Ascending aorta (tissue), 2 donors: ENCODE data around the gene ANKRD44. TPM values are rescaled to one million over a fixed set of nuclear protein-coding genes. Genes with fewer than 3 reads are reported as not detected.

Source experiments
- DNase-seq, 2 donors: peaks; one replicate each; pipeline ENCODE4 v3.0.0-alpha.2; 2019; ENCODE audit warnings: low spot score in 2 of 2
- H3K27ac ChIP-seq, 2 donors: fragments of 200-600 bp; sonication (generic); one replicate each; pipeline ENCODE4 v1.5.1; 2016 to 2017; ENCODE audit warnings: mild to moderate bottlenecking in 1 of 2
- H3K27me3 ChIP-seq: fragments of 200-600 bp; sonication (generic); one replicate; pipeline ENCODE4 v1.5.1; 2017
- H3K36me3 ChIP-seq, 2 donors: fragments of 200-600 bp; sonication (generic); one replicate each; pipeline ENCODE4 v1.5.1; 2016
- H3K4me1 ChIP-seq, 2 donors: fragments of 200-600 bp; sonication (generic); one replicate each; pipeline ENCODE4 v1.5.1; 2016 to 2017; ENCODE audit warnings: mild to moderate bottlenecking in 1 of 2
- H3K4me3 ChIP-seq, 2 donors: fragments of 200-600 bp; sonication (generic); one replicate each; pipeline ENCODE4 v1.5.1; 2016 to 2017; ENCODE audit warnings: mild to moderate bottlenecking in 1 of 2
- H3K9me3 ChIP-seq, 2 donors: fragments of 200-600 bp; sonication (generic); one replicate each; pipeline ENCODE4 v1.5.1; 2016
- intact Hi-C: fragments of 100-400 bp; cut with DNase I; formaldehyde crosslinking; loops from one replicate; pipeline ENCODE4 v1.15.1; 2023
- total RNA-seq: library from RNA; depleted of rRNA; stranded (reverse); fragments of >200 nt; gene quantifications from one replicate; pipeline ENCODE4 v1.1.0, GENCODE V29; 2016
- TF ChIP-seq, protein P1 (sequence below), 3 experiments: fragments of 200-600 bp in 2 of 3; fragments of 450-650 bp in 1 of 3; sonication (generic) in 2 of 3; IDR thresholded peaks; one replicate each; pipeline ENCODE4 v1.5.1; 2016 to 2019; ENCODE audit warnings: antibody characterized with exemption in 3 of 3, mild to moderate bottlenecking in 1 of 3, moderate library complexity in 1 of 3

Gene ANKRD44
- total RNA-seq, 1 donor from 2014 or later = 66.3 TPM

DNA sequence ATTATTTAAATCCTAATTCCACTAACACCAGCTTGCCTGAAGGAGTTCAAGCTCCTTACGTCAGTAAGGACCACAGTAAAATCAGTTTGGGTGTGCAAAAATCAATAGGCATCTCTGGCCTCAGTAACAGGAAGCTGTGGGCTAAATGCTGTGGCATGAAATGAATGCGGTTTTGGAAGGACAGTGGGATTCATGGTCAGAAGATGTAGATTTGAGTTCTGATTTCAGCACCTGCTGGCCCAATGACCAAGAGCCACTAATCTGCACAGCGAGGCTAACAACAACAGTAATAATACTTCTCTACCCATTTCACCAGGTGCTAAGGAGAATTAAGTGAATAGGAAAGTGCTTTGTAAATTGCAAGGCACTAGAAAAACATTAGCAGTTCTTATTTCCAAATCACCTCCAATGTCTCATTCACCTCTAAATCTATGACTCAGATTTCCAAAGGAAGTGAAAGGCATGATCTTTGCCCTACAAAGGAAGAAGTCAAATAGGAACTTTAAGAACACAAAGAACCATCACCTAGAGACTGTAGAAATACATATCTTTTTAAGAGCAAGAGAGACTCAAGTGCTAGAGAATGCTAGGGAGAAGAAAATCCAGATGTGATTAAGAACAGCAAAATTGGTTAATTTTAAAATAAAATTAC is 172.6 kb downstream of the ANKRD44 start:
- TF ChIP-seq, protein P1, sequence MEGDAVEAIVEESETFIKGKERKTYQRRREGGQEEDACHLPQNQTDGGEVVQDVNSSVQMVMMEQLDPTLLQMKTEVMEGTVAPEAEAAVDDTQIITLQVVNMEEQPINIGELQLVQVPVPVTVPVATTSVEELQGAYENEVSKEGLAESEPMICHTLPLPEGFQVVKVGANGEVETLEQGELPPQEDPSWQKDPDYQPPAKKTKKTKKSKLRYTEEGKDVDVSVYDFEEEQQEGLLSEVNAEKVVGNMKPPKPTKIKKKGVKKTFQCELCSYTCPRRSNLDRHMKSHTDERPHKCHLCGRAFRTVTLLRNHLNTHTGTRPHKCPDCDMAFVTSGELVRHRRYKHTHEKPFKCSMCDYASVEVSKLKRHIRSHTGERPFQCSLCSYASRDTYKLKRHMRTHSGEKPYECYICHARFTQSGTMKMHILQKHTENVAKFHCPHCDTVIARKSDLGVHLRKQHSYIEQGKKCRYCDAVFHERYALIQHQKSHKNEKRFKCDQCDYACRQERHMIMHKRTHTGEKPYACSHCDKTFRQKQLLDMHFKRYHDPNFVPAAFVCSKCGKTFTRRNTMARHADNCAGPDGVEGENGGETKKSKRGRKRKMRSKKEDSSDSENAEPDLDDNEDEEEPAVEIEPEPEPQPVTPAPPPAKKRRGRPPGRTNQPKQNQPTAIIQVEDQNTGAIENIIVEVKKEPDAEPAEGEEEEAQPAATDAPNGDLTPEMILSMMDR (IDR thresholded peaks at IDR 0.05) = no peak
- Histone ChIP-seq H3K27me3 (no peaks in the 10 kb centered on the region), H3K36me3 (peaks cover 0 to 4% of the 10 kb centered on the region in 2 donors), H3K4me1 (peaks cover 2 to 19% of the 10 kb centered on the region in 2 donors), H3K27ac (peak overlapping the region in 1 of 2 donors; percentile 14), H3K4me3 (no peak overlapping the region), H3K9me3 (no peaks in the 10 kb centered on the region)
- intact Hi-C loops = no loop called here
- no peak for DNase-seq

DNA sequence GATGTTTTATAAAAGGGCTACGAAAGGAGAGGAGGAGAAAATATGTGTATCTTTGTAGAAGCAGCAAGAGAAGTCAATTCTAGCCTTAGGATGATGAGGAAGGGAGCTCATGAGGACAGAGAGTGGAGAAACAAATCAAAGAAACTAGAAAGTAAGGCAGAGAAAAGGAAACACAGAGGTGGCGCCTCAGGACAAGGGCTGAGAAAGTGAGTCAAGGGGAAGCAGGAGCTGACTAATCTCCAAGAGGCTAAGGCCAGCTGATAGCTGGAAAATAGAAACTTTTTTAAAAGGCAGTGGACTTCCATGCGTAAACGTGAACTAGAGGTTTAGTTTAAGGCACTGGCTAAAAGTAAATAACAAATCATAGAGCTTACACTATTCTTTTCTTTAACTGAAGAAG is 173.3 kb downstream of the ANKRD44 start:
- intact Hi-C loops = no loop called here
- TF ChIP-seq, protein P1 (IDR thresholded peaks at IDR 0.05) = peak in 1 of 3 experiments; percentile 23
- no peak overlapping the region for H3K4me3 ChIP-seq
- peaks cover 2 to 19% of the 10 kb centered on the region in 2 donors for H3K4me1 ChIP-seq
- no peaks in the 10 kb centered on the region for H3K9me3 ChIP-seq
- H3K36me3 ChIP-seq = peaks cover 0 to 4% of the 10 kb centered on the region in 2 donors
- DNase-seq = no peak
- peak overlapping the region in 1 of 2 donors; percentile 14 for H3K27ac ChIP-seq
- H3K27me3 ChIP-seq = no peaks in the 10 kb centered on the region

GRCh38 chr2:197136452-197136851 is 174.1 kb downstream of the ANKRD44 start:
- H3K27me3 ChIP-seq = no peaks in the 10 kb centered on the region
- TF ChIP-seq, protein P1 (IDR thresholded peaks at IDR 0.05) = no peak
- H3K4me3 ChIP-seq = no peak overlapping the region
- no peak for DNase-seq
- intact Hi-C loops = no loop called here
- H3K36me3 ChIP-seq = peaks cover 0 to 4% of the 10 kb centered on the region in 2 donors
- H3K27ac ChIP-seq = peak overlapping the region in 1 of 2 donors; percentile 14
- H3K9me3 ChIP-seq = no peaks in the 10 kb centered on the region
- peaks cover 2 to 25% of the 10 kb centered on the region in 2 donors for H3K4me1 ChIP-seq

DNA sequence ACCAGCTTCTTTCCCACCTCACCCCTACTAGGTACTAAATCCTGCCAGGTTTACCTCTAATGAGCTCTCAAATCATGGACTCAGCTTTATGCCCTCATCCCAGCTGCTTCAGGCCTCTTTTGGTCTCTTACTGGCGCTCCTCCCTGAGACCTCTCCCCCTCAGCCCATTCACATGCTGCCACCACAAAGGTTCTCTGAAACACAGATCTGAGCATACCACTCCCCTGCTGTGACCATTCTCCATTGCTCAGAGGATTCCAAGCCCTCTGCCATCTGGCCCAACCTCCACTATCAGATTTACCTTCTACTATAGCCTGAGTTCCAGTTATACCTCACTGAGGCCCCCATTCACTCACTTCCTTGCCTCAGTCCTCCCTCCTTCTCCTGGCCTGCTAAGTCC is 174.8 kb downstream of the ANKRD44 start:
- Histone ChIP-seq H3K4me3 (no peak overlapping the region), H3K27ac (no peak overlapping the region), H3K27me3 (no peaks in the 10 kb centered on the region), H3K4me1 (peaks cover 2 to 25% of the 10 kb centered on the region in 2 donors), H3K9me3 (no peaks in the 10 kb centered on the region), H3K36me3 (peaks cover 0 to 4% of the 10 kb centered on the region in 2 donors)
- intact Hi-C loops = no loop called here
- TF ChIP-seq, protein P1 (IDR thresholded peaks at IDR 0.05) = no peak
- no peak for DNase-seq

DNA sequence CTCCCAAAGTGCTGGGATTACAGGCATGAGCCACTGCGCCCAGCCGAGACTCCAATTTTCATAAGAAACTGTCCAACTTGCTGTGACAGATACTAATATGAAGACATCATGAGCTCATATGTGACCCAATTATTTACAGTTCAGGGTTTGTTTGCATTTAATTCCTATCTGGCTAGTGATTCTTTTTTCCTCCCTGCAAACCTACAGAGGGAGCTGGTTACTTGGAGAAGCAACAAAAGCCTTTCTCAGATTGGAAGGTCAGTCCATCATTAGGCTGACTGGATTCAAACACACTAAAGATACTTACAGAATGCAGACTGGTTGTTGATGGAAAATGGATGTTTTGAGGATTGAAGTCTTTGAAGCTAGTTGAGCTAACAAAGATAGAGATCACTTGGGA is 176.4 kb downstream of the ANKRD44 start:
- Histone ChIP-seq H3K4me1 (peaks cover 2 to 25% of the 10 kb centered on the region in 2 donors), H3K27ac (no peak overlapping the region), H3K9me3 (no peaks in the 10 kb centered on the region), H3K4me3 (no peak overlapping the region), H3K27me3 (no peaks in the 10 kb centered on the region), H3K36me3 (peaks cover 0 to 4% of the 10 kb centered on the region in 2 donors)
- TF ChIP-seq, protein P1 (IDR thresholded peaks at IDR 0.05) = no peak
- DNase-seq = no peak
- intact Hi-C loops = no loop called here
